HG02759 (cell line): ENCODE results near the gene SACS.
"Not testable (repeated sequence)": the region's sequence is repeated elsewhere in the genome, so short reads cannot be mapped to it uniquely, and the experiment has no call there.

Experiments used
- ATAC-seq: cut with Tn5 transposase; IDR thresholded peaks from one replicate; pipeline ENCODE4 v1.9.1; 2021; ENCODE audit warnings: mild to moderate bottlenecking, moderate library complexity; ENCODE audit not compliant: unreplicated experiment

SACS gene

DNA sequence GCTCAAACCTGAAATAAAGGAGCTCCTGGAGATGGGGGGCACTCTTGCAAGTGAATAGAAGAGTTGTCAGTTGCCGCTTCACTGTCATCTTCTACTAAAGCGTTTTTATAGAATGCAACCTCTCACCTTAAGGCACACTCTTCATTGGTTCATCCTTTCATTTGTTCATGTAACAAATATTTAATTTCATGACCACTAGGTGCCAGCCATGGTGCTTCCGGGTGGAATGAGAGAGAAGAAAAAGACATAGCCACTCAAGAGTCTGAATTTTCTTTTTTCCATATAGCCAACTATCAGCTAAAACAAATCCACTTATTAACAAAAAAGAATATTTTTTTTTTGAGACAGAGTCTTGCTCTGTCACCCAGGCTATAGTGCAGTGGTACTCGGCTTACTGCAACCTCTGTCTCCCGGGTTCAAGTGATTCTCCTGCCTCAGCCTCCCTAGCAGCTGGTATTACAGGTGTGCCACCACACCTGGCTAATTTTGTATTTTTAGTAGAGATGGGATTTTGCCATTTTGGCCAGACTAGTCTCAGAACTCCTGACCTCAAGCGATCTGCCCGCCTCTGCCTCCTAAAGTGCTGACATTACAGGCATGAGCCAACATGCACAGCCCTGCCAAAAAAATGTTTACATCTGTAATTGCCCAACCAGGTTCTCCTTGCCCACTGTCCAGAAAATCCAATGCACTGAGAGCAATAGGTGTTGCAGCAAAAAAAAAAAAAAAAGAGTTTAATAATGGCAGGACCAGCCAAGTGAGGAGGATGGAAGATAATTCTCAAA is 22.1 kb upstream of the SACS start:
- no peak for ATAC-seq

DNA sequence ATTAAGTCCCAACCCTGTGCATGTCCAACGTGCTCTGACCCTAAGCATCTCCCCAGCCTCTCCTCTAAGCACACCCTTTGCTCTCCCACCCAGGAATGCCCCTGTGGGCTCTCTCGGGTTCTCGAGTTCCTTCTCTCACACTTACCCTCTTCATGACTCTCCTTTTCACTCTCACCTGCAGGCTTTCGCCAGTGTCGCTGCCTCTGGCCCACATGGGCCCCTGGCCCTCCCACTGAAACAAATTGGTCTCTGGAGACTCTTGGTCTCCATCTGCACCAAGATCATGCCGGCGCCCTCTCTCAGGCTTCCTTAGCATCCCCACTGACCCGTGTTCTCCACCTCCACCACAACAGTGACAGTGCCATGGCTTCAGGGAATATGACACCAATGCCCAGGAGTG is 19.6 kb upstream of the SACS start:
- no peak for ATAC-seq

DNA sequence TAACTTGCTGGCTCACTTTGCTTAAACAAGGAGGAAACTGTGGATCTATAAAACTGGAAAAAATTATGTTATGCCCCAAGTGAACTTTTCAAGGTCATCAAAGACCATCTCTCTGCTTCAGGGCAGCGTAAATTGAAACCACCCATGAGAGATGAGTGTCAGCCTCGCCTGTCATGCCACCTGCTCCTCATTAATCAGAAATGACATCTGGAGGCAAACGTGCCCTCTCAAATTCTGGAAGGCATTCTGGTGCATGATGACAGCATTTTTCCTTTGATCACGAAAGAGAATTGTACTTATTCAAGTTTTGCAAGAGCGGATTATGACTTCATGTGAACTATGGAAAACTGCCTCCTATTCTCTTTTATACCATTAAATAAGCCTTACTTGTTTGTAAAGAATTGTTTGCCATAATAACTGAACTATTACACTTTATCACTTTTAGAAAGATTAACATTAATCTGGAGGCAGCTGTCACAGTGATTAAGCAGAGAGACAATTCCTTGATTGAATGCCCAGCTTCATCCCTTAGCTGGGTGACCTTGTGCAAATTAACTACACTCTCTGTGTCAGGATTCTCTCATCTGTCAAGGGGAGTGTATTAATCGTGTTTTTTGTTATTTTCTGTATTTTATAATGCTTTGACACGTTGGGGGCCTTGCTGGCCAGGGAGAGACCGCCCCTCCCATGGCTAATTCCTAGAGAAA is 17.0 kb upstream of the SACS start:
- ATAC-seq: no peak

GRCh38 chr13:23449398-23450162 is 16.1 kb upstream of the SACS start:
- ATAC-seq: no peak

DNA sequence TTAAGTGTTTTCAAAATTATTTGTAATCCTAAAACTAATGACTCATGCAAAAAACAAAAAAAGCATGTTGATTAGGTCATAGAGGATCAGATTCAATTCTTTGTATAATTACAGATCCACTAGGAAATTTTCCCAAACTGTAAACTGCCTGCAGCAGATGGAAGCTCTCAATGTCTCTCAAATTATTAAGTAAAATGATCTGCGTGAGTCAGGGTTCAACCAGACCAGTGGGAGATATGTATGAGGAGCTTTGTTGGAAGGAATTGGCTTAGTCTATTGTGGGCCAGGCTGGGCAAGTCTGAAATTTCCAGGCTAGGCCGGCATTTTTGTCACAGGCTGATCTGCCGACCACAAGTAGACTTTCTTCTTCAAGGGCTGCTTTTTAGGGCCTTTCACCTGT is 14.4 kb upstream of the SACS start:
- no peak for ATAC-seq

DNA sequence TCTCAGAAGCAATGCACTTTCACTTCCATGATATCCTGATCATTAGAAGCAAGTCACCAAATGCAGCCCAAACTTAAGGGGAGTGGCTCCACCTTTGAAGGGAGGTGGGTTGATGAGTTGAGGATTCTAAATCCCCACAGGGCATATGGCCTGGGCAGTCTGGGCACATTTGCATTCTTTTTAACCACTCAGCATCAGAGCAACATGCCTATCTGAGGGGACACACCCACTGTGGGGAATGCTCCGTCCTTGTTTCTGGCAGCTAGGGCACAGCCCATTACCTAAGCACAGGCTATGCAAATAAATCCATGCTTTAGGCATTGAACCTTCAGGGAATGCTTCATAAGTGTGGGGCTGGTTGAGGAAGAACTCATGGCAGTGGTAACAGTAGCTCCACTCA is 12.3 kb upstream of the SACS start:
- ATAC-seq: no peak

DNA sequence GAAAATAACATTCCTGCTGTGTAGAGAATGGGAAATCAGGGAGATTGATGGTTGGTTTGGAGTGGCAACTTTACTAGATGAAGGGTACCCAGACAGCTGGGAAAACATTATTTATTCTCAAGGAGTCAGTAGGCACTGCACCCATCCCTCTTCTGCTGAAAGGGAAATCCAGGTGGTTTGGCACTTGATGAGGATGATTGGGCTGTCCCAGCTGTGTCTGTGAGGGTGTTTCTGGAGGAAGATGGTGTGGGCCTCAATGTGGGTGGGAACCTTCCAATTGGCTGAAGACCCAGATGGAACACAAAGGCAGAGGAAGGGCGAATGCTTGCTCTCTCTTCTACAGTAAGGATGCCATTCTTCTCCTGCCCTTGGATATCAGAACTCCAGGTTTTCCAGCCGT is 10.4 kb upstream of the SACS start:
- no peak for ATAC-seq

GRCh38 chr13:23443110-23443509 is 9.6 kb upstream of the SACS start:
- ATAC-seq: no peak

DNA sequence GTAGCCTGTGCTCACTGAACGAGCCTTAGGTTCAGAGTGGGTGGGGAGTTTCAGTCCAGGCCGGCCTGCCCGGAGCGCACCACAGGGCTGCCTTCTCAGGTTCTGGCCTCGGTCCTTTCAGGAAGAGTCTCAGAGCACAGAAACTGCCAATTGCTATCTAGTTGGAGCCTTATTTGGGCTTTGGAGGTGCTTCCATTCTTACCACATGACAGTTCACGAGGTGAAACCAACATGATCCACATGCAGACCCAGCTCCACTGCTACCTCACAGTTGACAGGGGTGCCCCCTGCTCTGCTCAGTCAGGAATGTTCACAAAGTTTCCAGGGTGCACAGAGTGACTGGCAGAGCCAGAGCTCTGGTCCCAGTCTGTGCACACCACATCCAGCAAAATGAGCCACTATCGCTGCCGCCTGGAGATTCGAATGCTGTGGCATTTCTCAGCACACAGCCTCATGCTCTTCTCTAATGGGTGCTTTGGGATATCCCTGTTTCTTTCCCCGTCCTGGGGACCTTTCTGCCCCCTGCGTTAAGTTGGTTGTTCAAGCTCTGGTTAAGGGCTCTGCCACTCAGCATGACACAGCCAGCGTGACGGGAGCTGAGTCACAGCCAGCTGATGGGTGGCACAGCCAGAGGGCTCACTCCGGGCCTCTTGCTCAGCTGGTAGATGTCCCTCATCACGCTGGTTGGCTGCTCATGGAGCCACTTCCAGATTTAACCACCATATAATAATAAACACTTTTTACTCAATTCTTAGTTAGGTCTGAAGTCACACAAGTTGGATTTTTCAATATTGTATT is 7.5 kb upstream of the SACS start:
- ATAC-seq: no peak

- not testable (repeated sequence) for ATAC-seq
Observed at GRCh38 chr13:23440324-23440723, 6.8 kb upstream of the SACS start.

DNA sequence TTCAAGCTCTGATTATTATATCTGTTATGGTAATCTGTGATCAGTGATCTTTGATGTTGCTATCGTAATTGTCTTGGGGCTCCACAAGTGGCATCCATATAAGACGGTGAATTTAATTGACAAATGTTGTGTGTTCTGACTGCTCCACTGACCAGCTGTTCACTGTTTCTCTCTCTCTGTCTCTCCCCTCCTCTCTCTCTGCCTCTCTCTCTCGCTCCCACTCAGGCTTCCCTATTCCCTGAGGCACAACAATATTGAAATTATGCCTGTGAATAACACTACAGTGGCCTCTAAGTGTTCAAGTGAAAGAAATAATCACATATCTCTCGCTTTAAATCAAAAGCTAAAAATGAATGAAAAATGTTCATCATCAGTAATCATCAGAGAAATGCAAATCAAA is 4.4 kb upstream of the SACS start:
- no peak for ATAC-seq

DNA sequence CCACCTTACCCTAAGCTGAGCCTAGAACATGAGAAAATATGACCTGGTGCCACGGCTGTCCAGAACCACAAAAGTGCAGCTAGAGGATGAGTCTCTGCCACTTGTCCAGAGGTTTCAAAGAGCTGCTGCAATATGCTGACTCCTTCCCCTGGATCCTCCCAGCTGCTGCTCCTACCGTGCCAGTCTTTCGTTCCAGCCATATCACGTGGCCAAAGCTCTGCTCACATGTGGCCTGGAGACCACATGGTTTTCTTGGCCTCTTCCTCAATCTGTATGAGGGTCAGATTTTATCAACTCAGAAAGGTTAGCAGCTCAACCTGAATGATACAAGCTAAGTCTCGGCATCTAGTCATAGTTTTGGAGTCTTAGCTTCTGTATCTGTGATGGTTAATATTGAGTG is 3.2 kb upstream of the SACS start:
- no peak for ATAC-seq

DNA sequence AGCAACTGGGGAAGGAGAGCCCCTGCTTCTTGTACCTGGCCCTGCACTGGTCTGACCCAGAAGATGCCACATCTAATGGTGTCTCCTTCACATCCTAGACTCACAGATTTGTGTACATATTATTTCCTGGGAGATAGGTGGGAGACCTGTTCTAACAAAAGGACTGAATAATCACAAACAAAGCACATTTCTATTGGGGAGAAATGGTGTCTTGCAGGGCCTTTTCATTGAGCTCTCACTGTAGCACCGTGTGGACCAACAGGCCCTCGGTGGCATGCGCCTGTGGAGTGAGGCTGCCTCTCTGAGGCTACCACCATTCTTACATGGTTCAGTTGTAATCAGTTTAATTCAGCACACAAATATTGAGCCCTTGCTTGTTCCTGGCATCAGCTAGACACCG is 989 bp upstream of the SACS start:
- ATAC-seq: no peak

- no peak for ATAC-seq
Observed at GRCh38 chr13:23432626-23433025, 876 bp downstream of the SACS start.

GRCh38 chr13:23430664-23431063 is 2.8 kb downstream of the SACS start:
- ATAC-seq: no peak

GRCh38 chr13:23427881-23428528 is 5.5 kb downstream of the SACS start:
- no peak for ATAC-seq

DNA sequence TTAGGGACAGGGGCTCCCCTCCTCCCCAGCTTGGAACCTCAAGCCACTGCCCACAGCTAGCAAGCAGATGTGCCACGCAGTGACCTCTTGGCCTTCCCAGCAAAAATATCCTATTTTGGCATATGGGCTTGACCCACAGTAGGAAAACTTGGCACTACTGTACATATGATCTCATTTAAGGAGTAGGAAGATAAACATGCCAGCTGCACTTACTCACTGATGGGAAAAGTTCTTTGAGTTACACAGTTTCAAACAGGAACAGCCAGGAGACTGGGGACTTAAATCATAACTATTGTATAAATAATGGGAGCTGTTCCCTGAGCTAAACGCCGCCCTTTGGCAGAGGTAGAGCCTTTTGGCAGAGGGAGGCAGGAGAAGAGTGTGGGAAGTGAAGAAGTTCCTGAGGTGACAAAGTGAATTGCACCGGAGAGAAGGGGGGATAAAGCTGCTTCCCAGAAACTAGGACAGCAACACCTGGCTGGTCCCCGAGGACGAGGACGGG is 6.1 kb downstream of the SACS start:
- ATAC-seq: no peak

DNA sequence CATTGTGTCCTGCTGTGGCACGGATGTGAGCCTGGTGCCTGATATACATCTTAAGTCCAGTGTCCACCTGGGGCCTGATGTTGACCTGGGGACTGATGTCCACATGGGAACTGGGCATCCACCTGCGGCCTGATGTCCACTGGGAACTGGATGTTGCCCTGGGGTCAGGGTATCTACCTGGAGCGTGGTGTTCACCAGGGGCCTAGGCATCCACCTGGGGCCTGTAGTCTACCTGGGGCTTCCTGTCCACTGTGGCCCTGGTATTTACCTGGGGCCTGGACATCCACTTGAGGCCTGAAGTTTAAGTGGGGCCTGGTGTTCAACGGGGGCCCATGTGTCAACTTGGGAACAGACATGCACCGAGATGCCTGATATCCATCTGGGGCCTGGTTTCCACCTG is 11.9 kb downstream of the SACS start:
- no peak for ATAC-seq

DNA sequence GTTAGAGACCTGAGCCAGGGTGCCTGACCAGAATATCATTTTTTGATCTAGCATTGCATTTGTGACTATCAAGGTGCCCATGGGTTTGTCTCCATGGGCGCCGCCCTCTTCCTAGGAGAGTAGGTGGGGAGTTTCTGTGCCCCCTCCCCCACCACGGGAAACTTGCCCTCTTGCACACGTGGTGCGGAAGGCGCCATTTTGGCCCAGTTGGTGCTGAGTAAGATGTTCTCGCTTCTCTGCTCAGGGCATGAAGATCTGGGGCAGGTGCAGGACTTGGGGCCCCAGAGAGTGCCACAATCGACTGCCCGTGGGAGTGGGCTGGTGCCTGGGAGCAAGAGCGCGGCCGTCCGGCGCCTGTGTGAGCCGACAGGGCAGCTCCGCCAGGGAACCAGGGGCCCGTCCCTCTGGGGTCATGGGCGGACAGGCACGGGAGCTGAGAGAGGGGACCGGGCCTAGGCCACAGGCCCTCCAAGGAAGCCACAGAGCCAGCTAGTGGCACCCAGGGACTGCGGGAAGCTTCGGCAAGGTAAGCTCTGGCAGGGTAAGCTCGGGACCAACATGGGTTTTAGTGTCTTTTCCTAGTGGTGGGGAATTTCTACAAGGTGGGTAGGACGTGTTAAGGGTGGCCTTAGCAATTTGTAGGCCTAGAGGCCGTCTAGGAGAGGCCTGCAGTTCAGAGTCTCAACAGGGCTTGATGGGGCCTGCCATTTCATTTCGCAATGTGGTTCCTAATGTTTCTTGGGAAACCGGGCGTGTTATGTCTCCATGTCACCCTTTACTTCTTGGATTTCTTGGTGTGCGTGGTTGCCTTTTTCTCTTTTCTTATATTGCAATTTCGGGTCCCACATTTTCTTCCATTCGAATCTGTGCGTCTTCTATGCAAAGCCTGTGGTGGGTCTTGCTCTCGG is 14.5 kb downstream of the SACS start:
- ATAC-seq: no peak
